SIG-M5 treated with dmso at 0.1 percent for 504 hours (cell line): ENCODE results near the gene ALK.

Source experiments
- DNase-seq: peaks from one replicate; lab custom pipeline; 2025; ENCODE audit not compliant: unreplicated experiment; lab: John Stamatoyannopoulos, UW

The ALK gene

GRCh38 chr2:29583548-29584156 lies 337.7 kb downstream of the ALK start:
- DNase-seq: no peak

- DNase-seq: peak; percentile 25
These were observed 338.3 kb downstream of the ALK start for GRCh38 chr2:29583104-29583503.

DNA sequence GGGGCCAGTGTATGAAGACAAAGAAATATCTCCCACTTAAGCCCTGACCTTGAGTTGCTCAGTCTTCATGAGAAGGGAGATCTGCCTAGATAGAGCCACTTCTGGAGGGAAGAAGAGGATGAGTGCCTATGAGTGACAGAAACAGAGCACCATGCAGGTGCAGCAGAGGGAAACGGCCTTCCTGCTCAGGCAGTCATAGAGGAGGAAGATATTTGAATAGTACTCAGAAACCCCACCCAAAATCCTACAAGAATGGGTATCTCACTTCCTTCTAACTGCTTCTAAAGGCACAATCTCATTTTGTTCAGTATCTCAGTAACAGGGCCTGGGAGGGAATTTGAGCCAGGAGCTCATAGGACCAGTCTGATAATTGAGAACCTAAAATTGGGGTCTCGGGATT lies 339.3 kb downstream of the ALK start:
- DNase-seq: no peak

DNA sequence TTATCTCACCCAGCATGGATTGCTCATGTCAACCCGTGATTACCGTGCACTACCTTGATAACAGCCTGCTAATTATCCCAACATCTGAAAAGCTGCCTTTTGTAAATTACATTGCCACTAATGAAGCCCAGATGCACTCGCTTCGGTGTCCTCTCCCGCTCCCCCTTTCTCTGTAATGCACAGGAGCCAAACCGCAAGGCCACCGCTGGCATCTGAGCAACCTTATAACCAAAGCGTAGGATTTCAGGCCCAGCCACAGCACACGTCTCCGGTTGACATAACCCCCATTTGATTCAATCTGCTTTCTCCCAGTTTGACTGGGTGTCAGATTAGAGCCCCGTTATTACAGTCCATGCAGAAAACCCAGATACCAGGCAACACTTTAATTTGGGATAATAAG lies 341.2 kb downstream of the ALK start:
- no peak for DNase-seq

DNA sequence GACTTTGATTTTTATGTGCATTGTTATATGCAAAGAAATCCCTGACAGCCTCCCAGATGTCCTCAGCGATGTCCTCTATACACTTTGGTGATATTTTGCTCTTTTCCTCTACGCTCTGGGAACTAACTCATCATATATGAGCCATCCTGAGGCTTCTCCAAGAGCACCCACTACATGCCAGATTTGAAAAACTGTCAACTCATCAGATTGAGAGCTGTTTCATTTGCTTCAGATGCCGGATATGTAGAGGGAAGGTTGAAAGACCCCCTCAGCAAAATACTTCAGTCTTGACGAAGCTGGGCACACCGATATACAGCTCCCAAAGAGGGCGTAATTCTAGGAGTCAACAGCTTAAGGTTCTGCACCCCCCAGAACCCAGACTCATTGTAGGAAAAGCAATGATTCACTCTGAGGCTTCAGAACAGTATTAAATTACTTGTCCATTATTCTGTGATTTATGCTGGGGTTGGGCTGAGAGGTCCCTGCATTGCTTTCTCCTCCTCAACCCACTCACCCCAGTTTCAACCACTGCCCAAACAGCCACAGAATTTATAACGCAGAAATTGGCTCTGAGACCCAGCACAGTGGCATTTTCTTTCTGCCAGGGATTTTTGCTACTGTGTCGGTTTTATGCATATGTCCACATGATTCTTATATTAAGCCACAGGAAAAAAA lies 341.8 kb downstream of the ALK start:
- DNase-seq: no peak

DNA sequence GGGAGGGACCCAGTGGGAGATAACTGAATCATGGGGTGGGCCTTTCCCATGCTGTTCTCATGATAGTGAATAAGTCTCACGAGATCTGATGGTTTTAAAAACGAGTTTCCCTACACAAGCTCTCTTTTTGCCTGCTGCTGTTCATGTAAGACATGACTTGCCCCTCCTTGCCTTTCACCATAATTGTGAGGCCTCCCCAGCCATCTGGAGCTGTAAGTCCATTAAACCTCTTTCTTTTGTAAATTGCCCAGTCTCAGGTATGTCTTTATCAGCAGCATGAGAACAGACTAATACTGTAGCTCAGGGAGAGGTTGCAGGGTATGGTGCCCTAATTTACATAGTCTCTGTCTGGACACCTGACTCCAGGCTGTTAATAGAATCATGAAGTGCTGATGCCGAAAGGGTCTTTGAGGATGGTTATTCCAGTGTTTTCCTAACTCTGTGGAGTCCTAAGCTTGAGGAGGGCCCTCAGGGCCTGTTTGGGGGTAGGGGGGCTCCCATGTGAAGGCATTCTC lies 343.2 kb downstream of the ALK start:
- DNase-seq: no peak

GRCh38 chr2:29576231-29576630 lies 345.2 kb downstream of the ALK start:
- DNase-seq: no peak

GRCh38 chr2:29575370-29575890 lies 346.0 kb downstream of the ALK start:
- no peak for DNase-seq

DNA sequence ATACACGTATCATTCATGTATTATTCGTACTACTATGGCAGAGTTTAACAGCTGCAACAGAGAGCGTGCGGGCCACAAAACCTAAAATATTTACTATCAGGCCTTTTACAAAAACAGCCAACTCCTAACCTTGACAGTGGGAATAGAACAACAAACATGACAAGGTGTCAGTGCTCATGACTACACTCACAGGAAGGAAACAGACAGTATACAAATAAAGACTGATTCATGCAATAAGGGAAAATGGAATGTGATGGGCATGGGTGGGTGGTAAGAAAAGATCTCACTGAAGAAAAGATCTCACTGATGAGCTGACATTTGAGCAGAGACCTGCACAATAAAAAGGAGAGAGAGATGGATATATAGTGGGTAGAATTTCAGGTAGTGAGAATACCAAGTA lies 347.8 kb downstream of the ALK start:
- no peak for DNase-seq

GRCh38 chr2:29573147-29573546 lies 348.2 kb downstream of the ALK start:
- DNase-seq: no peak

DNA sequence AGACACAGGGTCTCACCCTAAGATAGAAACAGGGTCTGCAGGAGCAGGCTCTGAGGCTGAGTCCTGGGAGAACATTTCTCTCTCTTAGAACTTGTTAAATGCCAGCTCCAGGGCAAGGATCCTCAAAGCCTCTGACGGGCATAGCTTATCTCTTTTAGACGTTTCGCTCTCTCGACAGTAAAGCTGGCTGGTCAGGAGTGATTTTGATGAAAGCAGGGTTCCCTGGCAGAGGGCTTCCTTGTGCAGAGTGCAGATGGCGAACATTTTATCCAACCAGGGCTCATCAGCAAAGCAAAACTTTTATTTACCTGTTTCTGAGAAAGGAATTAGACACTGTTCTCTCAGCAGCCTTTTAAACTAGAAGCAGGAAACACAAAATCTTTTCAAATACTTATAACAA lies 350.8 kb downstream of the ALK start:
- DNase-seq: no peak

DNA sequence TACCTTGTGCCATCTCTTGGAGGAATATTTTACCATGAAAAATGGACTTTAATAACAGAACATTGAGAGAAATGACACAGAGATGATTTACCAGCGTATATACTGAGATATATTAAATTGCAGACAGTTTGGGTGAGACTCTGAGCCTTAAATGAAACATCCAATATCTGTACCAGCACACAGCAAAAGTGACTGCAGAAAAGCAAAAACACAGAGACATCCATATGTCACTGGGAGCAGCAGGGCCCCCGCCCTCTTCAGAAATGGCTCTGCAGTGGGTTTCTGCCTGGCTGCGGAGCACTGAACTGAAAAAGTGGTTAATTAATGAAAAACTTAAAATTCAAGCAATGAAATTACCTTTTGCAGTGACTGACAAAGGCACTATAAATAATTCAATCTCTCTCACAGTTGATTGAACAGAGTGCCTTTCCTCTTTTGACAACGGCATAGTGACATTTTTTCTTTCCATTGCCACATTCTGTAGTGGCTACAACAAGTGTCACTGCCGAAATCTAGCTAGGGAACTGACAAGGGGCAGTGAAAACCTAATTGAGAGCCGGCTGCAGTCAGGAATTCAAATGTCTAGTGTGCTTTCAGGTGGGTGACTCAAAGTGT lies 353.4 kb downstream of the ALK start:
- no peak for DNase-seq

- DNase-seq: no peak
These were observed 357.7 kb downstream of the ALK start for GRCh38 chr2:29563697-29564096.

DNA sequence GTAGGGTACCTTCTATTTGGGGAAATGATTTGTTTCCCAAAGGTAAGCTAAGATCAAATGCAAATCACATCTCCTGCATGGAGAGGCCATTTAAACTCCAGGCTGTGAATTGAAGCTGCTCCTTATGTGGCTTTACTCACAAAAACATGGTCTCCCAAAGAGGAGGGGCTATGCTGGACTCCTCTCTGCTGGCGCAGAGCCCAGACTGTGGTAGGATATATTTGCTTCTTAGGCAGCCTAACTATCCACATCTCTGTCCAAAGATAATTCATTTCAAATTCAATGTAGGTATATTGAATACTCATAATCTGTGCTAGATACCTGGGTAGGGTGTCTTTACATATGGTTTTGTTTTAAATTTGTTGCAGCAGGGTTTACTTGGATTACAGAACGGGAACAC lies 358.5 kb downstream of the ALK start:
- no peak for DNase-seq

- no peak for DNase-seq
These were observed 359.1 kb downstream of the ALK start for GRCh38 chr2:29562319-29562718.

GRCh38 chr2:29561628-29562027 lies 359.8 kb downstream of the ALK start:
- no peak for DNase-seq

GRCh38 chr2:29561181-29561580 lies 360.2 kb downstream of the ALK start:
- DNase-seq: peak; percentile 28

- DNase-seq: no peak
These were observed 360.8 kb downstream of the ALK start for GRCh38 chr2:29560566-29560965.

DNA sequence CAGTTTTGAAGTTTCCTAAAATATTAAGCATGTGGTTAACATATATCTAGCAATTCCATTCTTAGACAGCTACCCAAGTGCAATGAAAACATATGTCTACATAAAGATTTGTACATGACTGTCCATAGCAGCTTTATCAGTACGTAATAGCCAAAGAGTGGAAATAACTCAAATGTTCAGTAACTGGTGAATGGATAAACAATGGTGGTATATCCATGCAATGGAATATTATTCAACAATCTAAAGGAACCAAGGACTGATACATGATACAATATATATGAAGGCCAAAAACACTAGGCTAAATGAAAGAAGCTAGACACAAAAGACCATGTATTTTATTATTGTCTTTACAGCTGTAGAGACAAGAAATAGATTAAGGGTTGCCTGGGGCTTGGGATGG lies 361.4 kb downstream of the ALK start:
- no peak for DNase-seq

DNA sequence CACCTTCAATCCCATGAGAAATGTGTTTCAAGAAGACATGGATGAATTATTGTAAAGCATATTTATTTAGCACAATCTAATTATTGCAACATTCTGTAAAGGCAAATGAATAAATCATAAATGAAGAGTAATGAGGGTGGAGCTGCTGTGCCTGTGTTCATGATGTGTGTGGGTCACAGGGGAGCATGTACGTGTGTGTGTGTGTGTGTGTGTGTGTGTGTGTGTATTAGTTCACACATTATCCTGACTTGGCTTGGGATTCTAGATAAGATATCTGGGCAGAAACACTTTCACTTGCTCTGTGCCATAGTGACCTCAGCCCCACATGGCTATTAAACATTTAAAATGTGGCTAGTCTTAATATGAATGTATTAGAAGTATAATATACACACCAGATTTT lies 361.8 kb downstream of the ALK start:
- DNase-seq: no peak

DNA sequence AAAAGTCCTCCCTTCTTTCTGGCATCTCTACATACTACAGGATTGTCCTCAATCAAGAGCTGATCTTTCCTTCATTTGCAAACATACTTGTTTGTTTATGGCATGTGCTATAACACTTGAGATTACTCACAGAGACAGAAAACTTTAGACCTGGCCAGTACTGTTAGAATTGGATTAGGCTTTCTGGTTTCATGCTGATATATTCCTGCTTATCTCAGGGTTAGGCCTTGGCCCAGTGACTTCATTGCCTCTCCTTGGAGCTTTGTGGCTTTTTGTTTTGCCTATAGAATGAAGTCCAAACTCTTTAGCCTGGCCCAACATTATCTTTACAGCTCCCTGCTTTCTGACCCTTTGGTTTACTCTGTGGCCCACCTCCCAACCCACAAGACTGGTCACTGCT lies 363.3 kb downstream of the ALK start:
- no peak for DNase-seq

- no peak for DNase-seq
These were observed 364.1 kb downstream of the ALK start for GRCh38 chr2:29557268-29557667.
